ENCODE data around the gene NCOA3. TPM values are rescaled to one million over a fixed set of nuclear protein-coding genes. Genes with fewer than 3 reads are reported as not detected.

The NCOA3 gene
- total RNA-seq, 1 donor from 2014 or later = 23.8 TPM

- H3K27ac ChIP-seq (replicated peaks) = no peak overlapping the region
- peaks cover 52% of the 10 kb centered on the region for H3K4me1 ChIP-seq
- no peak for TF ChIP-seq CTCF (IDR thresholded peaks at IDR 0.05; ENCODE audit: borderline replicate concordance)
- no peak overlapping the region for H3K4me3 ChIP-seq
- intact Hi-C loops (cut with micrococcal nuclease) = no loop called here
- H3K27me3 ChIP-seq (ENCODE audit: low read depth) = no peaks in the 10 kb centered on the region
- no peaks in the 10 kb centered on the region for H3K36me3 ChIP-seq
- no peak for DNase-seq
- H3K9me3 ChIP-seq (replicated peaks) = peaks cover 8% of the 10 kb centered on the region
These were observed 99.4 kb downstream of the NCOA3 start for GRCh38 chr20:47600967-47601547.

- intact Hi-C loops (cut with micrococcal nuclease) = no loop called here
- Histone ChIP-seq H3K4me3 (no peak overlapping the region), H3K27me3 (ENCODE audit: low read depth) (no peaks in the 10 kb centered on the region), H3K27ac (replicated peaks) (no peak overlapping the region), H3K4me1 (peaks cover 68% of the 10 kb centered on the region), H3K36me3 (no peaks in the 10 kb centered on the region), H3K9me3 (replicated peaks) (peaks cover 8% of the 10 kb centered on the region)
- DNase-seq = no peak
- TF ChIP-seq CTCF (IDR thresholded peaks at IDR 0.05; ENCODE audit: borderline replicate concordance) = no peak
These were observed 101.6 kb downstream of the NCOA3 start for GRCh38 chr20:47603260-47603659.

GRCh38 chr20:47605673-47606413 lies 104.2 kb downstream of the NCOA3 start:
- H3K4me3 ChIP-seq = no peak overlapping the region
- no peaks in the 10 kb centered on the region for H3K36me3 ChIP-seq
- intact Hi-C loops (cut with micrococcal nuclease) = no loop called here
- no peak overlapping the region for H3K27ac ChIP-seq (replicated peaks)
- no peaks in the 10 kb centered on the region for H3K27me3 ChIP-seq (ENCODE audit: low read depth)
- no peak for TF ChIP-seq CTCF (IDR thresholded peaks at IDR 0.05; ENCODE audit: borderline replicate concordance)
- peaks cover 8% of the 10 kb centered on the region for H3K9me3 ChIP-seq (replicated peaks)
- peaks cover 68% of the 10 kb centered on the region for H3K4me1 ChIP-seq
- no peak for DNase-seq

GRCh38 chr20:47606414-47606982 lies 104.8 kb downstream of the NCOA3 start:
- Histone ChIP-seq H3K4me1 (peaks cover 66% of the 10 kb centered on the region), H3K36me3 (no peaks in the 10 kb centered on the region), H3K27ac (replicated peaks) (peak overlapping the region; percentile 0), H3K27me3 (ENCODE audit: low read depth) (no peaks in the 10 kb centered on the region), H3K9me3 (replicated peaks) (peaks cover 8% of the 10 kb centered on the region), H3K4me3 (no peak overlapping the region)
- no peak for DNase-seq
- intact Hi-C loops (cut with micrococcal nuclease) = no loop called here
- TF ChIP-seq CTCF (IDR thresholded peaks at IDR 0.05; ENCODE audit: borderline replicate concordance) = no peak

- TF ChIP-seq CTCF (IDR thresholded peaks at IDR 0.05; ENCODE audit: borderline replicate concordance) = no peak
- Histone ChIP-seq H3K4me3 (no peak overlapping the region), H3K9me3 (replicated peaks) (peaks cover 8% of the 10 kb centered on the region), H3K4me1 (peaks cover 63% of the 10 kb centered on the region), H3K27me3 (ENCODE audit: low read depth) (no peaks in the 10 kb centered on the region), H3K27ac (replicated peaks) (peak overlapping the region; percentile 0), H3K36me3 (no peaks in the 10 kb centered on the region)
- DNase-seq = no peak
- intact Hi-C loops (cut with micrococcal nuclease) = no loop called here
These were observed 105.4 kb downstream of the NCOA3 start for GRCh38 chr20:47606983-47607613.

Data from left ventricle myocardium inferior (tissue), 1 donor.